Endothelial cell of hepatic sinusoid (primary cell): Measurements from ENCODE around the gene KCNQ1.

ENCODE experiments used
- in situ Hi-C: cut with HindIII; loops from 2 replicates; pipeline ENCODE4 v1.10.0; 2017; ENCODE audit warnings: low sequenced_read_pairs

The KCNQ1 gene

DNA sequence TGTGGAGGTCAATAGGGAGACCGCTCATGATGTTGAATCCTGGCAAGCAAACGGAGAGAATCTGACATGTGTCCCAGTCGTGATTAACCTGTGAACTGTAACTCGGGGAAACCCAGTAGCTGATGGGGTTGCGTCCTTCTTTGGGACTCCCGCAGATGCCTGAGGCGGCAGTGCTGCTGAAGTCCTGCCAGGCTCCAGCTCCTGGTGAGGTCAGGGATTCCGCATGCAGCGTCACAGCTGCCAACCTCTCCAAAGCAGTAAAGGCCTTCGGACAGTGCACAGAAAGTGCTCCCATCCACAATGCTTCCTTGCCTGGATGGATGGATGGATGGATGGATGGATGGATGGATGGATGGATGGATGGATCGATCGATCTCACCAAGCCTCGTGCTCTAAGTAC, 13.5 kb downstream of the KCNQ1 start:
- in situ Hi-C loops = no loop called here

GRCh38 chr11:2459016-2459725, 14.4 kb downstream of the KCNQ1 start:
- in situ Hi-C loops = no loop called here

GRCh38 chr11:2459796-2460531, 15.2 kb downstream of the KCNQ1 start:
- in situ Hi-C loops = no loop called here

GRCh38 chr11:2460540-2461252, 15.9 kb downstream of the KCNQ1 start:
- in situ Hi-C loops = no loop called here

DNA sequence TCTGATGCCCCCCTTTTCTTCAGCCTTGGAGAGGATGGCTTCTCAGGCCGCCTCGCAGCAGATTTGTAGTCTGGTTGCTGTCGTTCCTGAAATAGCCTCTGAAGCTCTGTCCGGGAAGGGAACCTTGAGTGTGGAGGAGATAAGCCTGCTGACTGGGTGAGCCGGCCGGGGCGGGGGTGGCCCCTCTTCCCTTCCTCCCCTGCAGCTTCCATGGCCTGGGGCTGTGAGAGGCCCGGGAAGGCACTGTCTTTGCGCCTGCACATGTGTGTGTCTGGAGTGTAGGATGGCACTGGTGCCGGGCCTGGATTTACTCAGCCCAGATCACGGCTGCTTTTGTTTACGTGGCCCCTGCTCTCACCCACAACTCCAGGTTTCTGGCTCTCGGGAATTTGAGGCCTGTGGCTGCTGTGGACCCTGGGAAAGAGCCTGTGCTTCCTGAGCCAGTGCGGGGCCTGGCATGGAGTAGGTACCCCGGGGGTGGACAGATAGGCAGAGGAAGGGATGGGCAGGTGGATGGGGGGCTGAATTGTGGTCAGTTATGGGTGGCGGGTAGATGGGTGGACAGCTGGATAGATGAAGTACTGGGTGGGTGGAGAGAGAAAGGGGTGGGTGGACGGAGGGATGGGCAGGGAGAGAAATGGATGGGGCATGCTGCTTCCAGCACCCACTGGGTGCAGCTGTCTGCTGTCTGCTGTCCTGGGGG, 16.6 kb downstream of the KCNQ1 start:
- in situ Hi-C loops = no loop called here

- in situ Hi-C loops = no loop called here
Observed at GRCh38 chr11:2461956-2462542, 17.2 kb downstream of the KCNQ1 start.

DNA sequence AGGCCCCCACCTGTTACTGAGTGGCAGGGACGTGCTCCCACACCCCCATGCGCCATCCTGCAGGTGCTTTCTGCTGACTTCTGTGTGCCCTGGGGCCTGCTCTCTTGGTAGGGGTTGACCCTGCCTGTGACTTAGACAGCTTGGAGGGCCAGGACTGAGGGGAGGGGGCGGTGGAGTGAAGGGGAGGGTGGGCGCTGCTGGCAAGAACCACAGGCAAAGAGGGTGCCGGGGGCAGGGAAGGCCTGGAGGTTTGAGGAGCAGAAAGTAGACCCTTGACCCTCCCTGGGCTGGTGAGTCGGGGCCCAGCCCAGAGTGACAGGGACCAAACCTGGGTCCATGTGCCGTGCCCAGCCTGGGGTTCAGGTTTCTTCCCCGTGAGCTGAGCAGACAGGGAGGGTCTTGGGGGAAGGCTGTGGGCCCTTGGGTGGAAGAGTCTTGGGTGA, 17.8 kb downstream of the KCNQ1 start:
- in situ Hi-C loops = no loop called here

- in situ Hi-C loops = no loop called here
Observed at GRCh38 chr11:2462986-2463765, 18.4 kb downstream of the KCNQ1 start.

GRCh38 chr11:2463766-2464277, 19.0 kb downstream of the KCNQ1 start:
- in situ Hi-C loops = no loop called here

DNA sequence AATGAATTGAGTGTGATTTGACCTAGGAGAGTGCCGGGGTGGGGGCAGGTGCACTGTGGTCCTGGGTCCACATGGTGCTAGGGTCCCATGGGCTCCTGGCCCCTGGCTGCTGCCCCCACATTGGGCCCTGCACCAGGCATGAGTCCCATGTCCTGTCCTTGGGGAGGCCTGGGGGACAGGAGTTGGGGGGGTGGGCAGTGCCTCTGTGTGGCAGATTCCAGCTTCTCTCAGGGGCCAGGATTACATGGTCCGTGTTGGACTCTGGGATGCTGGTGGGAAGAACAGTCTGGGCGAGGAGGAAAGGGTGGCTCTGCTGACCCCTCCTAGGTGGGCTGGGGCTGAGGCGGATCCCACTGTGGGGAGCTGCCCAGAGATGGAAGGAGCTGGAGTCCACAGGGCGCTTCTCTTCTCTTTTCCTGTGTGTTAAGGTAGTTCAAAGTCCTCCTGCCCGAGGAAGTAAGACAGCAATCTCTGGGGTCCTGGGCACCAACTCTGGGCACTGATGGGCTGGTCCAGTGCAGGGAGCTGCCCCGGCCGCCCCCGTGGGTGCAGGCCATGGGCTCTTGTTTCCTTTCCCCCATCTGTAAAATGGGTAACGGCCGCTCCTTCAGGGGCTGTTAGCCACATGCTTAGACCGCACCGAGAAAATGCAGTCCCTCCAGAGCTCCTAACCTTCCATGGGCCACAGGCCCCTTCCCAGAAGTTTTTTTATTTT, 19.8 kb downstream of the KCNQ1 start:
- in situ Hi-C loops = no loop called here

DNA sequence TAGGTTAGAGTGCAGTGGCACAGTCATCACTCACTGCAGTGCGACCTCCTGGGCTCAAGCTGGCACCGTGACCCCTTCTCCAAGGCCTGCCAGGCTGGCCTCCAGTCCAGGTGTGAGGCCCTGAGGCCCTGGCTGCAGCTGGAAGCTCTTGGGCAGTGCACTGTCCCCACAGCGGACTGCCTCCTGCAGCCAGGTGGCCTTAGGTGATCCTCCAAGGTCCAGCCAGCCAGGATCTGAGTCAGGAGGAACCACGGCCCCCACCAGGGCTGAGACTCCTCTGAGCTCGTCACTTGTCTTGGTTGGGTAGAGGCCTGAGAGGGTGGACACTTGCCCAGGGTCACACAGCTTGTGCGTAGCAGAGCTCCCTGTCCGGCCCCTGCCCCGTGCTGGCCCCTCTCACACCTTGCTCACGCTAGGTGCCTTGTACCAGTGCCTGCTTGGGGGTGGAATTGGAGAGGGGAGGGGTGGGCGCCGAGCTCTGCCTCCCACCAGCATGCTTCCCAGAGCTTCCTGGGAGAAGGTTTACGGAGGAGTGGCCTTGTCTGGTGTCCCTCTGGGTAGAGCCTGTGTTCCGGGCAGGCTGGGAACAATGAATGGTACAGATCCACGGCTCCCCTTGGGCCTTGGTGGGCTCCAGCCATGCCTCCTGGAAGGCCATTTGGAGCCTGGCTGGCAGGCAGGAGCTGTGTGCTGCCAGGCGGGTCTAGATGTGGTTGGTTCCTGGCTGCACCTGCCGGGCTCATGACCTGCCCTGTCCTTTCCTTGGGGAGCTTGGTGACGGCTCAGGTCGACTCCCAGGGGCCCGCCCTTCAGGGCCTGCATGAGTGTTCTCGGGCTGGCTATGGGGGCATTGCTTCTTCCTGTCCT, 20.6 kb downstream of the KCNQ1 start:
- in situ Hi-C loops = no loop called here

GRCh38 chr11:2466069-2466801, 21.4 kb downstream of the KCNQ1 start:
- in situ Hi-C loops = no loop called here

GRCh38 chr11:2466869-2467694, 22.3 kb downstream of the KCNQ1 start:
- in situ Hi-C loops = no loop called here

DNA sequence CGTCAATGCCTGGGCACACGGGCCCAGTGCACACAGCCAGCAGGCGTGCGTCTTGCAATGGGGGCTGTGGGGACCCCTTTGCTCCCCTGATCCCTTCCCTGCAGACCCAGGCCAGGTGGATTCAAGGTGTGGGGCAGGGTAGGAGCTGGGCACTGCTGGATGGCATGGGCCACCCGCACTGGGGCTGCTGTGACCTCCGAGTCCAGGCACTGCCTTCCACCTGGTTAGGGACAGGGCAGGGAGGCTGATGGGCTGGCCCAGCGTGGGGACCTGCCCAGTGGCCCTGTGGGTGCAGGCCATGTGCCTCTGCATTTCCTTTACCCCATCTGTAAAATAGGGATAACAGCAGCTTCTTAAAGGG, 22.9 kb downstream of the KCNQ1 start:
- in situ Hi-C loops = no loop called here

DNA sequence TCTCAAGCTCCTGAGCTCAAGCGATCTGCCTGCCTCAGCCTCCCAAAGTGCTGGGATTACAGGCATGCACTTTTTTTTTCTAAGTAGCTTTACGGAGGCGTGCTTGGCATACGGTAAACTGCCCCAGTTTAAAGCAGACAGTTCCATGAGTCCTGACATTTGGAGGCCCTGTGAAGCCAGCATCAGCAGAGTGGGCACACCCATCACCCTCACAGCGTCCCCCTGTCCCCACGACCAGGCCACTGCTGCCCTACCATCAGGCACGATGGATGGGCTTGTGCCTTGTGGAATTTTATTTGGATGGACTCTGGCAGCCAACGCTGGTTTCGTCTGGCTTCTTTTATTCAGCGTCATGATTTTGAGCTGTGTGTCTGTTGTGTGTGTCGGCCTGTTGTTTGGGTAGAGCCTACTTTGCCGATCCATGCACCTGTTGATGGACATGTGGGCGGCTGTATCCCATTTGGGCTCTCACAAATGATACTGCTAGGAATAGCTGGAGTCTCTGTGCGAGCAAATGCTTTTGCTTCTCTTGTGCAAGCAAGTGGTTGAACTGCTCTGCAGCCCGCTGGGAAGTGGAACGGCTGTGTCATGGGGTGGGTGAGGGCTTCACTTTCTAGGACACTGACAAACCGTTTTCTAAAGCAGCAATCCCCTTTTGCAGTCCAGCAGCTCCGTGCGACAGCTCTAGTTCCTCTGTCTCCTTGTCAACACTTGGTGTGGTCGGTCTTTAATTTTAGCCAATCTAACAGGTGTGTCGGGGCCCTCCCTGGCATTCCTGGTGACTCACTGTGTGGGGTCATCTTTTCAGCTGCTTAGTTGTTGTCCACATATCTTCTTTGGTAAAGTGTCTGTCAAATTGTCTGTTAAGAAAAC, 23.8 kb downstream of the KCNQ1 start:
- in situ Hi-C loops = no loop called here

- in situ Hi-C loops = no loop called here
Observed at GRCh38 chr11:2470495-2470894, 25.7 kb downstream of the KCNQ1 start.
